Endothelial cell of hepatic sinusoid (primary cell): Measurements from ENCODE around the gene B4GALT3.

Source experiments
- in situ Hi-C: cut with HindIII; loops from 2 replicates; pipeline ENCODE4 v1.10.0; 2017; ENCODE audit warnings: low sequenced_read_pairs

The B4GALT3 gene

DNA sequence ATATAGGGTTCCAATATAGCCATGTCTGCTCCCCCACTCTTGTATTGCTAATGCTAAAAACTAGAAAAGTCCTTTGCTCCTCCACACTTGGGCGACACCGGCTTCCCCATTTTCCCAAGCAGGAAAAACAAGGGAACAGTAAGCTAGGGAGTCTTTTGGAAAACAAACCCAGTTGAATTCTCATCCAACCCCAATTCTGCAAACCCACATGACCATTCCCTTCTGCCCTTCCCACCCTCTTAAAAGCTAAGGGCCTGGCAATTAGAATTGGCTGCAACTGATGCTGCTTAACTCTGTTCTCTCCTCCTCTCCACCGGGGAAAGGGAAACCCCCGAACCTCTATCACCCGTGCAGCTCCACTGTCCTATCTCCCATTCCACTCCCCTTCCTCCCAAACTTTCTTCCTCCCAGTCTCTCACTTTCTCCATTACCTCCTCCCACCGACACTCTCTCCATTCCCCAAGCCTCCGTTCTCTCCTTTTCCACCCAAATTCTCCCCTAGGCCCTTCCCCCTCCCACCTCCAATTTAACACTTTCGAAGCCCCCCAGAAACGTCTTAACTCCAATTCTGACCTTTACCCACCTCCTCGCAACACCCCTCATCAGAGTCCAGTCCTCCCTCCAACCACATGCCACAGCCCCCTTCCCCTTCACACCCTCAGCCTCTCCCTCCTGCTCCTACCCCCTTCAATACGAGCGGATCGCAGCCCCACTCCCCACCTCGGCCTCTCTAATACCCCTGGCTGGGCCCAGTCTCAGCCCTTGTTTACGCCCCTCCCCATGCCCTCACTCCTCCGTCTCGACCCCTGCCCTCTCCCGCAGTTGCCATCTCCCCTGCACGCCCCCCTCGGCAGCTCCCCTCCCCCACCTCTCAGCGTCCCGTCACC, 45.5 kb downstream of the B4GALT3 start:
- in situ Hi-C loops: no loop called here

DNA sequence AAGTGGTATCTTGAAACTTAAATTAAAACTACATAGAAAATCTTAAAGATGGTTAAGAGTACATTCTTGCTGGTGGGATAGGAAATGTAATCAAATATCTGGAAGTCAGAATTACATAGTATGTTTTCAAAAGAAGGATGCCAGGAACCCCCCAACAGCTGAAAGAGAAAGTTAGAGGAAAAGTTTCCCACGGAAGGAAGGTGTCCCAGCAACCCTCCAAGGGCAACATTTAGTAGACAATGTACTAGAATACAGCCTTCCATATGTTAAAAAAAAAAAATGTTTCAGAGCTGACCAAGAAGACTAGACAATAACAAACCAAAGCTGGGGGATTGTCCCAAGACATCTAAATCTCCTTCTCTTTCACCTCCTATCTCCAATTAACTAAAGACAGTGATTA, 47.0 kb downstream of the B4GALT3 start:
- in situ Hi-C loops: no loop called here

DNA sequence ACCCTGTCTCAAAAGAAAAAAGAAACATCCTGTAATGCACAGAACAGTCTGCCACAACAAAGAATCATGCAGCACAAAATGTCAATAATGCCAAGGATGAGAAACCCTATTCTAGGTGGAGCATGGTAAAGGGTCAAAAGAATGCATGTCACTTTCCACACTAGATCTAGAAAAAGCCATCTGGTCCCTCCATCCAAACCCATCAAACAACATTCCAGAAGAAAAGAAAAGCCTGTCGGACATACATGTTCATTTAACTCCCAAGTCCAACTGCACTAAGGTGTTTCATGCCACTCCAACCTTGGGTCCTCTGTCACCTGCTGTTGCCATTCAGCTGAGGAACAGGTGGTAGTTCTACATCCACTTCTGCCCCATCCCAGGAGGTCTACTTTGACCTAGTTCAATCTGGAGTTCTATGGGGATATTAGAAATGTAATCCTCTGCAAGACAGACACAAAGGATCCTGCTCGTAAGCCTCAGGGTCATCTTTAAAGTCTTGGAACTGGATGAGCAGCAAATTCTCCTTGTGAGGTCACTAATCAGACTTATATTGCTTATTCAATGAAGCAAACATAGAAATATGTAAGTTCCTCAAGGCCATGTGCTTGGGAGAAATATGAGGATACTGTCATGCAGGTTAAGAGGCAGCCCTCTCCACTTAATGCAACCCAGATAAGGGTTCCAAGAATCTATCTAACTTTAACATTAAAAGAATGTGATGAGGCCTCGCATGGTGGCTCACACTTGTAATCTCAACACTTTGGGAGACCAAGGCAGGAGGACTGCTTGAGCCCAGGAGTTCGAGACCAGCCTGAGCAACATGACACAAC, 48.5 kb downstream of the B4GALT3 start:
- in situ Hi-C loops: loop anchor here (5.0 kb wide), 2 partner anchors 82 to 93 kb away; partner anchors contain the start of genes APOA2 and USF1

DNA sequence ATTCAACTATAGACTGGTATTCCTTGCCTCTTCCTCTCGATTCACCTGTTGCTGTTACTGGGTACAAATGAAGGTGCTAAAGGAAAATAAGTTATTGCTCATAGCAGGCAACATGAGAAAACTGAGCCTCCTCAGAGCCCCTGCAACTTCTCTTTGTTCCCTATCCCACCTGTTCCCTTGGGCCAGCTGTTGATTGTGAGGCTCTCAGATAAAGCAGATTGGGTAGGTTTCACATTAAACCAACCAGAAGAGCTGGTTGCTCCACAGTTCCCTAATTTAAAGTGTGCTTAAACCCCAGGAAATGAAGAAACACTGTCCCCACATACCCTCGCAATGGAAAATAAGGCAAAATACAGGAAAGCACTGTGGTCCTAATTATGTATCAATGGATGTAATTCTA, 49.7 kb downstream of the B4GALT3 start:
- in situ Hi-C loops: loop anchor here (5.0 kb wide), 2 partner anchors 80 to 95 kb away; partner anchors contain the start of genes APOA2 and USF1

DNA sequence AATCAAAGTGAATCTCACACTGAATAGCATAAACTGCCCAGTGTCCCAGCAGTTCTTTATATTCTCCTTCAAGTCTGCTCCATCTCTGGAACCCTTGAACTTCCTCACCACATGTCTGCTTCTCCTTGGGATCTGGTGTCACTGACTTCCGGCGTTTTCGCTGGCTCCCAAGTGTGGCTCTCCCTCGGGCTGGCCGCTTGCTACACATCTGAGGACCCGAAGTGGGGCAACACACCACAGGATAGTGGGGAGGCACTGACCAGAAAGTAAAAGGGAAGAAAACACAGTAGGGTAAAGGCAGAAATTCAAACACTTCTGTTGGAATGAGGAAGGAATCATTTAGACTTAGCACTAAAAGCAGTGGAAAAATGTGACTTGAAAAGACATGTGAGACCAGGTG, 54.3 kb downstream of the B4GALT3 start:
- in situ Hi-C loops: no loop called here

DNA sequence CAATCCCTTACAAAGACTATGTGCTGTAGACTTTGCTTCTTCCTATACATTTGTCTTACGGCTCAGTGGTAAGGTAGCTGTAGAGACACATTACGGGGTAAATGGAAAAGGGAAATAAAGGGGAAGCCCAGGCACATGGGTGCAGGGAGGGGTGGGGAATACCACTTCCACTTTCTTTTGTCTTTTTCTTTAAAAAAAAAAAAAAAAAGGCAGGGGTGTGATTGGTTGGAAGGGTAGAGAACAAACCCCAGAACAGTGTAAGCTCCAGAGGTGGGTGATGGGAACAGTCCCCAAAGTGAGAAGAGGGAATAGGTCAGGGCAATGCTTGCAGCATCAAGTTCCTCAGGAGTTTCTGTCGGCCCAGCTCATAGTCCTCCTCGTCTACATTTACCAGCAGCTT, 55.5 kb downstream of the B4GALT3 start:
- in situ Hi-C loops: no loop called here
